IMR-90 (cell line): ENCODE data around the gene GSTP1. TPM values are rescaled to one million over a fixed set of nuclear protein-coding genes. Genes with fewer than 3 reads are reported as not detected.

ENCODE experiments used
- ATAC-seq: fragments of 200-7000 bp; cut with Tn5 transposase; 2 replicates; pipeline ENCODE4 v1.9.1; 2020; ENCODE audit warnings: low read depth, mild to moderate bottlenecking, moderate library complexity
- BruUV-seq: library from RNA; stranded (reverse); fragments of 400-500 nt; replicated peaks from 2 replicates; lab custom pipeline; 2021; lab: Mats Ljungman, UMichigan
- CTCF ChIA-PET: fragments of 300-600 bp; formaldehyde crosslinking; extraction: SDS; loops from one replicate; lab custom pipeline; 2021; ENCODE audit warnings: antibody characterized with exemption; lab: Yijun Ruan, JAX
- POLR2A ChIA-PET: fragments of 300-600 bp; sonication (Branson Sonifier 250); formaldehyde crosslinking; loops from one replicate; lab custom pipeline; 2022; ENCODE audit warnings: antibody characterized with exemption; ENCODE audit not compliant: unreplicated experiment; lab: Charles Lee
- DNase-seq: peaks from one replicate; pipeline ENCODE4 v3.0.0; 2013
- H2AFZ ChIP-seq: replicated peaks from 2 replicates; pipeline ENCODE3; 2013; ENCODE audit warnings: low read length, mild to moderate bottlenecking; ENCODE audit not compliant: poor library complexity
- H2AK5ac ChIP-seq: 2 replicates; pipeline ENCODE4 v1.6.1; 2013; ENCODE audit warnings: low read depth, low read length, inconsistent platforms
- H2AK9ac ChIP-seq: replicated peaks from 2 replicates; pipeline ENCODE3; 2013; ENCODE audit warnings: mild to moderate bottlenecking, low read depth, low read length, moderate library complexity; ENCODE audit not compliant: poor library complexity
- H2BK120ac ChIP-seq: 2 replicates; pipeline ENCODE4 v1.6.1; 2013; ENCODE audit warnings: low read depth, low read length, inconsistent platforms
- H2BK15ac ChIP-seq: 3 replicates; pipeline ENCODE4 v1.6.1; 2013; ENCODE audit warnings: low read depth, low read length, inconsistent platforms
- H2BK20ac ChIP-seq: 2 replicates; pipeline ENCODE4 v1.6.1; 2013; ENCODE audit warnings: low read depth, mild to moderate bottlenecking, inconsistent platforms, low read length, moderate library complexity
- H2BK5ac ChIP-seq: 2 replicates; pipeline ENCODE4 v1.6.1; 2013; ENCODE audit warnings: mild to moderate bottlenecking, low read depth, low read length, inconsistent platforms; ENCODE audit not compliant: poor library complexity, severe bottlenecking
- H3K14ac ChIP-seq: replicated peaks from 2 replicates; pipeline ENCODE4 v1.6.1; 2013; ENCODE audit warnings: low read depth, low read length, inconsistent platforms
- H3K18ac ChIP-seq: 2 replicates; pipeline ENCODE4 v1.6.1; 2013; ENCODE audit warnings: low read depth, low read length, control low read depth
- H3K23ac ChIP-seq: 2 replicates; pipeline ENCODE4 v1.6.1; 2013; ENCODE audit warnings: low read depth, low read length, inconsistent platforms
- H3K27ac ChIP-seq: 2 replicates; pipeline ENCODE4 v1.5.1; 2013; ENCODE audit warnings: mild to moderate bottlenecking, control low read depth, low read length; ENCODE audit not compliant: insufficient read depth
- H3K27me3 ChIP-seq: 2 replicates; pipeline ENCODE4 v1.6.1; 2013; ENCODE audit warnings: low read length; ENCODE audit not compliant: control insufficient read depth, insufficient read depth
- H3K36me3 ChIP-seq: 2 replicates; pipeline ENCODE4 v1.6.1; 2013; ENCODE audit warnings: low read length, mixed read lengths; ENCODE audit not compliant: control insufficient read depth, insufficient read depth
- H3K4ac ChIP-seq: 2 replicates; pipeline ENCODE4 v1.6.1; 2013; ENCODE audit warnings: low read depth, low read length, inconsistent platforms
- H3K4me1 ChIP-seq: 2 replicates; pipeline ENCODE4 v1.6.1; 2013; ENCODE audit warnings: low read length, mixed read lengths; ENCODE audit not compliant: control insufficient read depth, insufficient read depth
- H3K4me2 ChIP-seq: 2 replicates; pipeline ENCODE4 v1.6.1; 2013; ENCODE audit warnings: low read depth, mild to moderate bottlenecking, control low read depth, low read length, moderate library complexity
- H3K4me3 ChIP-seq: 2 replicates; pipeline ENCODE4 v1.5.1; 2013; ENCODE audit warnings: low read depth, mild to moderate bottlenecking, control low read depth, low read length, moderate library complexity; ENCODE audit not compliant: insufficient read depth
- H3K56ac ChIP-seq: 2 replicates; pipeline ENCODE4 v1.6.1; 2013; ENCODE audit warnings: low read length, inconsistent platforms; ENCODE audit not compliant: insufficient read depth; ENCODE audit errors: extremely low read depth
- H3K79me1 ChIP-seq, 2 experiments: 2 replicates each; pipeline ENCODE4 v1.6.1; 2013; ENCODE audit warnings: low read length in 2 of 2, inconsistent platforms in 1 of 2, low read depth in 1 of 2
- H3K9ac ChIP-seq: 2 replicates; pipeline ENCODE4 v1.6.1; 2013; ENCODE audit warnings: low read depth, low read length, control low read depth
- H3K9me1 ChIP-seq: 2 replicates; pipeline ENCODE4 v1.6.1; 2013; ENCODE audit warnings: low read length, inconsistent platforms; ENCODE audit not compliant: insufficient read depth
- H3K9me3 ChIP-seq: 2 replicates; pipeline ENCODE4 v1.6.1; 2013; ENCODE audit warnings: low read length; ENCODE audit not compliant: control insufficient read depth, insufficient read depth
- H4K20me1 ChIP-seq: 2 replicates; pipeline ENCODE4 v1.6.1; 2013; ENCODE audit warnings: low read length, inconsistent platforms; ENCODE audit not compliant: insufficient read depth
- H4K5ac ChIP-seq: 2 replicates; pipeline ENCODE4 v1.6.1; 2013; ENCODE audit warnings: mild to moderate bottlenecking, low read depth, low read length, control low read depth
- H4K8ac ChIP-seq, 2 experiments: 2 replicates each; pipeline ENCODE4 v1.6.1; 2013; ENCODE audit warnings: low read depth in 2 of 2, low read length in 2 of 2, control low read depth in 1 of 2, inconsistent platforms in 1 of 2
- H4K91ac ChIP-seq: 2 replicates; pipeline ENCODE4 v1.6.1; 2013; ENCODE audit warnings: low read depth, low read length, inconsistent platforms; ENCODE audit not compliant: insufficient read depth
- BHLHE40 ChIP-seq: fragments of 150-350 bp; IDR thresholded peaks from 2 replicates; pipeline ENCODE4 v1.6.1; 2016; ENCODE audit warnings: mild to moderate bottlenecking, low read depth, low read length
- CEBPB ChIP-seq: IDR thresholded peaks from 2 replicates; pipeline ENCODE4 v1.6.1; 2012; ENCODE audit warnings: low read depth, low read length, improper control_type of control experiment
- CHD1 ChIP-seq: IDR thresholded peaks from 2 replicates; pipeline ENCODE4 v1.6.1; 2012; ENCODE audit warnings: low read depth, low read length, improper control_type of control experiment
- MAFK ChIP-seq: IDR thresholded peaks from 2 replicates; pipeline ENCODE4 v1.6.1; 2012; ENCODE audit warnings: low read depth, low read length, improper control_type of control experiment
- MAZ ChIP-seq: IDR thresholded peaks from 2 replicates; pipeline ENCODE4 v1.6.1; 2012; ENCODE audit warnings: low read depth, mild to moderate bottlenecking, low read length, improper control_type of control experiment, moderate library complexity, borderline replicate concordance
- NFE2L2 ChIP-seq: fragments of 150-350 bp; IDR thresholded peaks from 2 replicates; pipeline ENCODE4 v1.6.1; 2016; ENCODE audit warnings: low read depth, mild to moderate bottlenecking, low read length
- POLR2A ChIP-seq: IDR thresholded peaks from 2 replicates; pipeline ENCODE4 v1.6.1; 2012; ENCODE audit warnings: mild to moderate bottlenecking, low read depth, low read length
- RAD21 ChIP-seq: IDR thresholded peaks from 2 replicates; pipeline ENCODE4 v1.6.1; 2012; ENCODE audit warnings: low read length, improper control_type of control experiment
- RFX5 ChIP-seq: IDR thresholded peaks from 2 replicates; pipeline ENCODE4 v1.8.0; 2012; ENCODE audit warnings: low read depth, mild to moderate bottlenecking, low read length, moderate library complexity
- WGBS, 2 experiments: methylation state at CpG; one replicate each; pipeline versions ENCODE4 v1.1.5 to v1.1.7; 2013; ENCODE audit warnings: missing lambda C conversion rate in 2 of 2; ENCODE audit not compliant: insufficient read length in 1 of 2; ENCODE audit errors: extremely low coverage in 2 of 2; 5-methylcytosine and 5-hydroxymethylcytosine counted together
- dilution Hi-C: fragments of 300-500 bp; cut with HindIII; formaldehyde crosslinking; loops from one replicate; pipeline ENCODE4 v1.14.3; 2018; ENCODE audit warnings: low sequenced_read_pairs; ENCODE audit not compliant: unreplicated experiment
- in situ Hi-C: fragments of 300-500 bp; cut with MboI; formaldehyde crosslinking; loops from 3 replicates; pipeline ENCODE4 v1.14.3; 2019; ENCODE audit warnings: low sequenced_read_pairs, inconsistent platforms, mixed read lengths
- intact Hi-C: fragments of 100-400 bp; cut with micrococcal nuclease; formaldehyde crosslinking; loops from 2 replicates; pipeline ENCODE4 v1.10.0; 2022
- polyA plus RNA-seq, 3 experiments: library from polyadenylated mRNA; depleted of rRNA; stranded (reverse); fragments of >200 nt; gene quantifications; 2 replicates each; pipeline ENCODE4 v1.2.3, GENCODE V29; 2012; ENCODE audit warnings: low replicate concordance in 1 of 3
- total RNA-seq: library from RNA; depleted of rRNA; stranded (reverse); fragments of >200 nt; gene quantifications from 2 replicates; pipeline ENCODE4 v1.2.3, GENCODE V29; 2012
- TF ChIP-seq, protein P1 (sequence below): fragments of 150-350 bp; IDR thresholded peaks from 2 replicates; pipeline ENCODE4 v1.6.1; 2017; ENCODE audit warnings: mild to moderate bottlenecking, antibody characterized with exemption, low read length, low read depth
- TF ChIP-seq, protein P2 (sequence below): fragments of 150-350 bp; IDR thresholded peaks from 2 replicates; pipeline ENCODE4 v1.6.1; 2016; ENCODE audit warnings: low read depth, mild to moderate bottlenecking, low read length, moderate library complexity, borderline replicate concordance

Gene GSTP1
- total and polyA plus RNA-seq, 2 of the 4 experiments (the other 2 are of a cell fraction) = 947 to 1,539 TPM

DNA sequence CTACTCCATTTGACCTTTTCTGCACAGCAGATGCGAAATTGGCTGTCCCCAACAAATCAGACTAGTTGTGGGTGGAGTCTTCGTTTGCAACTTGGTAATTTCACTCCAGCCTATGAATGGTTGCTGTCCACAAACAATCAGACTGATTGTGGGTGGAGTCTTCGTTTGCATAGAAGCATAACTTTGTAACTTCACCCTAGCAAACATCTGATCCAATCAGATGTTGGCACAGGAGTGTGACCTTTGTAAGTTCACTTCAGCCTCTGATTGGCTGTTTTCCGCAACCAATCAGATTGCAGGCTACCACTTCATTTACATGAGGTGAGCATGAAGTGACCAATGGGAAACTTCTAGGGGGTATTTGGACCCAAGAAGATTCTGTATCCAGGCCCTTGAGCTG, 44.1 kb upstream of the GSTP1 start:
- no TSS peak for BruUV-seq
- no peak overlapping the region for H2AK5ac ChIP-seq
- H3K56ac ChIP-seq = no peak overlapping the region
- H4K8ac ChIP-seq = no peak overlapping the region
- peaks cover 13% of the 10 kb centered on the region for H3K27me3 ChIP-seq
- H3K4me3 ChIP-seq = no peak overlapping the region
- H2AK9ac ChIP-seq = no peak overlapping the region
- H2BK120ac ChIP-seq = no peak overlapping the region
- no peak overlapping the region for H3K23ac ChIP-seq
- no peak overlapping the region for H3K27ac ChIP-seq
- dilution Hi-C loops (no loop called here), intact Hi-C loops (no loop called here), in situ Hi-C loops (no loop called here)
- H3K18ac ChIP-seq = no peak overlapping the region
- H2BK5ac ChIP-seq = no peak overlapping the region
- no peaks in the 10 kb centered on the region for H3K4me1 ChIP-seq
- no peak for TF ChIP-seq CHD1
- TF ChIP-seq POLR2A = no peak
- no peak for TF ChIP-seq RFX5
- no peak for TF ChIP-seq RAD21
- TF ChIP-seq MAFK = no peak
- no peak for TF ChIP-seq BHLHE40
- no peak for TF ChIP-seq MAZ
- TF ChIP-seq, protein P1, sequence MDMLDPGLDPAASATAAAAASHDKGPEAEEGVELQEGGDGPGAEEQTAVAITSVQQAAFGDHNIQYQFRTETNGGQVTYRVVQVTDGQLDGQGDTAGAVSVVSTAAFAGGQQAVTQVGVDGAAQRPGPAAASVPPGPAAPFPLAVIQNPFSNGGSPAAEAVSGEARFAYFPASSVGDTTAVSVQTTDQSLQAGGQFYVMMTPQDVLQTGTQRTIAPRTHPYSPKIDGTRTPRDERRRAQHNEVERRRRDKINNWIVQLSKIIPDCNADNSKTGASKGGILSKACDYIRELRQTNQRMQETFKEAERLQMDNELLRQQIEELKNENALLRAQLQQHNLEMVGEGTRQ = no peak
- TF ChIP-seq NFE2L2 = no peak
- TF ChIP-seq CEBPB = no peak
- TF ChIP-seq, protein P2, sequence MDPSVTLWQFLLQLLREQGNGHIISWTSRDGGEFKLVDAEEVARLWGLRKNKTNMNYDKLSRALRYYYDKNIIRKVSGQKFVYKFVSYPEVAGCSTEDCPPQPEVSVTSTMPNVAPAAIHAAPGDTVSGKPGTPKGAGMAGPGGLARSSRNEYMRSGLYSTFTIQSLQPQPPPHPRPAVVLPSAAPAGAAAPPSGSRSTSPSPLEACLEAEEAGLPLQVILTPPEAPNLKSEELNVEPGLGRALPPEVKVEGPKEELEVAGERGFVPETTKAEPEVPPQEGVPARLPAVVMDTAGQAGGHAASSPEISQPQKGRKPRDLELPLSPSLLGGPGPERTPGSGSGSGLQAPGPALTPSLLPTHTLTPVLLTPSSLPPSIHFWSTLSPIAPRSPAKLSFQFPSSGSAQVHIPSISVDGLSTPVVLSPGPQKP = no peak
- H2BK20ac ChIP-seq = no peak overlapping the region
- no peak overlapping the region for H4K91ac ChIP-seq
- H3K9me1 ChIP-seq = no peaks in the 10 kb centered on the region
- no peak overlapping the region for H4K5ac ChIP-seq
- H4K20me1 ChIP-seq = no peaks in the 10 kb centered on the region
- no peak overlapping the region for H3K4ac ChIP-seq
- H3K79me1 ChIP-seq = no peaks in the 10 kb centered on the region
- CTCF ChIA-PET = no interaction called here
- H3K4me2 ChIP-seq = no peak overlapping the region
- no peaks in the 10 kb centered on the region for H3K36me3 ChIP-seq
- no CpG with 5 or more reads among the region's 4 CpGs for WGBS, 2 experiments
- ATAC-seq (no peak), DNase-seq (no peak)
- peaks cover 3% of the 10 kb centered on the region; the same call in 1 of the 2 replicates for H3K9me3 ChIP-seq
- no peak overlapping the region for H2AFZ ChIP-seq
- POLR2A ChIA-PET = no interaction called here
- H3K9ac ChIP-seq = no peak overlapping the region
- H3K14ac ChIP-seq = no peak overlapping the region
- no peak overlapping the region for H2BK15ac ChIP-seq
